Suppressor macrophage (primary cell): ENCODE results near the gene MCTP1.
"Not testable (repeated sequence)": the region's sequence is repeated elsewhere in the genome, so short reads cannot be mapped to it uniquely, and the experiment has no call there.

Source experiments
- DNase-seq, 4 experiments: peaks; one replicate each; pipeline ENCODE4 v3.0.0-alpha.2; 2020 to 2022

The MCTP1 gene

DNA sequence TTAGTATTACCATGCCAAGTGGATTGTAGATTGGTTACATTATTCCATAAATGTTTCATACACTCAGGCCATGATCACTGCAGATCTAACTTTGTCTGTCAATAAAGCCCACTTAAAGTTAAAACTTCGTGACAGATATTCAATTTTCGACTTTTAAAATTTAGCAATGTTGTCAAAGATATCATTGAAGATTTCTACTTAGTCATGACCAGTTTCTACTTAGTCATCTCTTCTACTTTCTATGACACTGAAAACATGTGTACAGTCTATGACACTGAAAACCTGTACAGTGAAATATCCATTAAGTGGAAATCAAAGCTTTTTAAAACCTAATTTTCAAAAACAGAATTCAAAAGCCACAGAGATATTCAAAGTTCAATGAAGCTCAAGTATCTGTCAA, 258.2 kb downstream of the MCTP1 start:
- no peak for DNase-seq

DNA sequence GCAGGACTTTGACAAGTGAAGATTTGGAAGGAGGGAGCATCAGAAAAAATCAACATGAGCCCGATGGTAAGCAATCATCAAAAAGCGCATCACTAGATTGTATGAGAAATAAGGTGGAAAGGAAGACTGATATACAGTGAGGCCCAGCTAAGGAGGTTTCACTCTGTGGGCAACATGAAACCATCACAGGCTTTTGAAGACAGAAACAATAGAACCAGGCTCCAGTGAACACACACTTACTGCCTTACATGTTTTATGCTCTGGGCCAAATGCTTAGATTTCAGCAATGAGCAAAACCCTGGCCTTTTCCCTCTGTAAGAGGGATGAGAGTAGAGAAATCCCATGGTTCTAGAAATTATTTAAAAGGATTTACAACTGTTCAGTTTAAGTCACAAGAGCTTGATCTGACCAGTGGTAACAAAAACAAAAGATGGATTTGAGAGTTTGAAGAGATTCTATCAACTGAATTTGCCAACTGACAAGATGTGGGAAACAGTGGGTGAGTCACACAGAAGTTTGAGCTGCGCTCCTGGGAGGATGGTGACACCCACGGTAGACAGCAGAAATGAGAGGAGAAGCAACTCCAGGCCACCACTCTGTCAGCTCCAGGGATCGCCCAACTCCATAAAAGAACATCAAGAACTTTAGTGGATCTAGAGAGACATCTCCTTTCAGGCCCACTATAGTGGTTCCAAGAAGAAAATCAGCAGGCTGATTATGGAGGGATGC, 261.8 kb downstream of the MCTP1 start:
- DNase-seq: peak; percentile 67 to 81 (median 75)

GRCh38 chr5:95020345-95020744, 264.5 kb downstream of the MCTP1 start:
- DNase-seq: peak in 2 of 4 experiments; percentile 28 to 40

DNA sequence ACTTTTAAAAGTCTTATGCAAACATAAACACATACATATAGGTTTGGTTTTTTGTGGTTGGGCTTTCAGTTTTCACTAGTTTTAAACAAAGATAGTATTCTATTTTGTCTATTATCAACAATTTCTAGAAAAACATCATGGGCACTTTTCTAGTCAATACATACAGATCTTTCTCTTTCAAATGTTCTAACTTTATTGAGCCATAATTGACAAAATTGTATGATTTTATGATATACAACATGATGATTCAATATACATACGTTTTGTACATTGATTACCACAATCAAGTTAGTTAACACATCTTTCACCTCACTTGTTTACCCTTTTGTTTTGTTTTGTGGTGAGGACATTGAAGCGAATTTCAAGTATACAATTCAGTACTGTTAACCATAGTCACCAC, 265.9 kb downstream of the MCTP1 start:
- DNase-seq: no peak

GRCh38 chr5:95018511-95018910, 266.4 kb downstream of the MCTP1 start:
- DNase-seq: no peak

- DNase-seq: no peak
Measured at GRCh38 chr5:95009812-95010211, 275.1 kb downstream of the MCTP1 start.

DNA sequence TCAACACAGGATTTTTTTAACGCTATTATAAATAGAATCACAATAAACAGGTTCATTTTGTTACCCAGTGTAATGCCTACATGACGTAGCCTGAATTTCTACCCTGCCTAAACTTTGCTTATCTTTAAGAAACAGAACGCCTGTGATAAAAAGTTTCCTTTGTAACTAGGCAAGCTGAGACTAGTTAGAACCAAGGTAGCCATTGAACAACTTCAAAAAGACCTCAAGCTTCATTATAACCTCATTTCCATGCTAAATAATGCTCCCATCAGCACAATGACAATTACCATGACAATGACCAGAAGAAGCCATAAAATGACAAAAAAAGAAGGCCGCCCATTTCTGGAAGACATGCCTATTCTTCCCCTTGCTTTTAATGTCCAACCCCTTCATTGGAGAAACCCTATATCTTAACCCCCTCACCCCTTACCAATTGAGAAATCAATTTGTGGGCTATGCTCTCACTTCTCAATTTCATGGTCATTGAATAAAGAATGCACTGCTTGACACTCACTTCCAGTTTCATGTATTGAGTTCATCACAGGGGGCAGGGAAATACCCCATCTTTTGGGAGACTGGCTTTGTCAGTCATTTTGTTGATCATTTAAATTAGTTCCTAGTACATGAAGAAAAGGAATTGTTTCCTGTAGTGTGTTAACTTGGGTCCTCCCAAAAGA, 276.8 kb downstream of the MCTP1 start:
- DNase-seq: no peak

DNA sequence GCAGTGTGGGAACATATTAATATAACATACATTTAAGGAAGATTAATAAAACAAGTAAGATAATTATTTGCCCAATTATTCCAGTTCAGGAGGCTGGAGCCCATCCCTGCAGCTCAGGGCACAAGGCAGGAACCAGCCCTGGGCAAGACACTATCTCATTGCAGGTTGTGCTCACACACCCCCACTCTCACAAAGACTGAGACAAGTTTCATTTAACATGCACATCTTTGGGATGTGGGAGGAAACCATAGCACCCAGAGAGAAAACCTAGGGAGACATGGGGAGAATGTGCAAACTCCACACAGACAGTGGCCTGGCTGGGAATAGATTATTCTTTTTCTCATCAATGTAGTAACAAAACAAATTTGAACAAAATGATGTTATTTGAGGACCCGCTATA, 279.1 kb downstream of the MCTP1 start:
- DNase-seq: no peak

DNA sequence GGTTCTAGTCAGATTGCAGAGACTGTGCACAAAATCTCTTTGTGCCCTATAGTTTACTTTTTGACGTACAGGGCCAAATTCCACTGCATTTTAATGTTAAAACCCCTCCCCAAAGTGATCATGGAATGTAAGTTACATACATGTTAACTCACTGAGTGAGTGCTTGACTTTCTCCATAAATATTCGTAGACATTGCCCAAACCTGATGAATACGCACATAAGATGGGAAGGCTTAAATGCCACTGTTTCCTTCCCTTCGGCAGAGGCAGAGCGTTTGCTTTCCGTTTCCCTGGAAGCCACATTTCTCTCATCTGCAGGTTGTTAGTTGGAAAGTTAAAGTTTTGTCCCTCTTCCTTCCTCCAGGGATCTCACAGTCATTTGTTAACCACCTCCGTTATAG, 286.2 kb downstream of the MCTP1 start:
- no peak for DNase-seq

- not testable (repeated sequence) for DNase-seq
Measured at GRCh38 chr5:94994537-94994936, 290.4 kb downstream of the MCTP1 start.

DNA sequence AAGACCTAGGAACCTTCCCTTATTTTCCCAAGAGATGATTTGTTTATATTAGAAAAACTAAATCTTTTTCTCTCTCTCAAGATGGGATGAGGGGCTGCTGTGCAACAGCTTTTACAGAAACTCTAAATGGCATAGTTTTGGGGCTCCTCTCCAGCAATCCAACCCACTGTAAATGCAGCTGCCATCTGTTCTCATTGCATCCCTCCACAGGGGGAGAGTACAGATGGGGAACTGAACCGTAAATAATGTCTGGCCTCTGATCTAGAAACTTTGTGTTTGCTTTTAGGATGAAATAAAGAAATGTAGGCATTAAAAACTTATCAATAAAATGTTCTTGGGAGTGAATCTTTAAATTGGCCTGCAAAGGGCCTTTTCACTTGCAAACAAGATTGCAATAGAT, 291.4 kb downstream of the MCTP1 start:
- DNase-seq: no peak

DNA sequence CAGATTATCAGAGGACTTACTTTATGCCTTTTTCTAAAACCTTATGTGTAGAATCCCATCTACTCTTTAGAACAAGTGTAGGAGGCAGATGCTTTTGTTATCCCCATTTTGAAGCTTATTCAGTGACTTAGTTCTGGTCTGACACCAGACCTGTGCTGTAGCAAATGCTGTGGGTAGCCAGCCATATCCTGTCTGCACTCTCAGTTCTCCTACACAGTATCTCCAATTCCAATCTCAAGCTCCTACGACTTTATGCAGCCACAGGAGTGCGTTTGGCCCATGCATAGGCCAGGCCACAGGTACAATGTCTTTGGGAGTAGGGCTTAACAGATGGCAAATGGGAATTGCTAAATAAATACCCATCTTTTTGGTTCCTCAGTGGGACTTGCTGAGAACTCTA, 292.6 kb downstream of the MCTP1 start:
- no peak for DNase-seq

DNA sequence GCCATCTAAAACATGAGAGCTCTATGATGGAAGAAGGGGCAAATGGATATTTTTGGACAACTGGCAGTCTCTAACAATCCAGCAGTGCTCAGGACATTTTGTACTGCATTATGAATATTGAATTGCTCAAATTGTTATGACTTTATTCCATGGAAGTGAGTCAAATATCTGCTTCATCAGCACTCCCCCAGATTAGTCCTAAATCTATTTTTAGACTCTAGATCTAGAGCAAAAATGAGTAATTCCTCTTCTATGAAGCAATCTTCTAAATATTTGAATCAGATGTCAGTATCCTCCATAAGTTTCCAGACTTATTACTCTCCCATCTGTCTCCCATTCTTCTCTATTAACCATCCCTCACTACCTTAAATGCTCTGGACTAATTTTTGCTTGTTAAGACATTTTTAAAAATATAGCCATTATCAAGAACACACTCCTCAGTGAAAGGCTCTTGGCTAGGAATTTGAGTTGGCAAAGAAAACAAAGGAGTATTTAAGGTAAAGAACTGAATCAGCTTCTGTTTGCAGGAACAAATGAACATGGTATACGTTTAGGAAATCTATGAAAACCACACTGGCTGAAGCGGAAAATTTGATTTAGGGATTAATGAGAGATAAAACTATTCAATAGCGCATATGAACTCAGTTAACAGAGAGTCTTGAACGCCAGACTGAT, 300.9 kb downstream of the MCTP1 start:
- peak in 3 of 4 experiments; percentile 5 to 61 (median 48) for DNase-seq

DNA sequence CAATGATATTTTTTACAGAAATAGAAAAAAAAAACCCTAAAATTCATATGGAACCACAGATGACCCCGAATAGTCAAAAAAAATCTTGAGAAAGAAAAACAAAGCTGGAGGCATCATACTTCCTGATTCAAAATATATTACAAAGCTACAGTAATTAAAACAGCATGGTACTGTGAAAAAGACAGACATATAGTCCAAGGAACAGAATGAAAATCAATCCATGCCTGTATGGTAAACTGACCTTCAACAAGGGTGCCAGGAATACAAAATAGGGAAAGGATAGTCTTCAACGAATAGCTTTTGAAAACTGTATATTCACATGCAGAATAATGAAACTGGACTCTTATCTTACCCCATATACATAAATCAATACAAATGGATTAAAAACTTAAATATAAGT, 307.5 kb downstream of the MCTP1 start:
- no peak for DNase-seq

GRCh38 chr5:94976853-94977252, 308.0 kb downstream of the MCTP1 start:
- DNase-seq: peak in 2 of 4 experiments; percentile 46 to 52

- DNase-seq: no peak
Measured at GRCh38 chr5:94972268-94972667, 312.6 kb downstream of the MCTP1 start.

- peak in 2 of 4 experiments; percentile 26 to 53 for DNase-seq
Measured at GRCh38 chr5:94969174-94969573, 315.7 kb downstream of the MCTP1 start.

- DNase-seq: peak; percentile 65 to 88 (median 83)
Measured at GRCh38 chr5:94968507-94969095, 316.3 kb downstream of the MCTP1 start.

DNA sequence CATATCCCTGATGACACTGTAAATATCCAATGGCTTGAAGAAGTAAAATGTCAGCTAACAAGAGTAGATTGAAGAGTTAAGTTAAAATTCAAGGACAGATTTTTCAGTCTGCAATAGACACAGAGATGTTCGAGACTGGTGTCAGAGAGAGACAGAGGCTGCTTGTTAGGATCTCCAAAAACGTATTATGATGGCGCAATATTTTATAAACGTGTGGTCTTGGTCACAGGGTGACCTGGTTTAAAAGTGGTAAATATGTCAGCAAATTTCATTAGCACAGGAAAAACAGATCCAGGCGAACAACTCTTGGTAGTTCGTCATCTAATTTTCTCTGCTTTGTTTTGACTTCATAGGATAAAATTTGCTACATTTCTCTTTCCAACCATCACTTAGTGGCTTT, 317.4 kb downstream of the MCTP1 start:
- no peak for DNase-seq

GRCh38 chr5:94959279-94959678, 325.6 kb downstream of the MCTP1 start:
- DNase-seq: not testable (repeated sequence)

GRCh38 chr5:94945656-94946055, 339.2 kb downstream of the MCTP1 start:
- peak; percentile 75 to 90 (median 84) for DNase-seq

DNA sequence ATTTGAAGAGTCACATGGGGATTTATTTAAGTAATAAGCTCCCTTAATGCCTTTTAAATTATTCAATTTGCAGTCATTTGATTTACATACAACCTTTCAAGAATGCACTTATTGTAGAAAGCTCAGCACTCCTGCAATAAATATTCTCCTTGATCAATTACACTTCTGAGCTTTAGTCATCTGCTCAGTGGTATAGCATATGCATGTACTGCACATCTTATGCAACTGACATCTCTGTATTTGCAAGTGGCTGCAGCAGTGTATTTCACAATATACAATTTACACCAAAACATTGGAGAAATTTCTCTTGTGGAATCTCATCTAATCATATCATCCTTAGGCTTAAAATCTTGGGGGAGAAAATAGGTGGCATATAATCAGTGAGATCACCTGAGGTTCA, 340.7 kb downstream of the MCTP1 start:
- peak in 2 of 4 experiments; percentile 15 to 22 for DNase-seq

DNA sequence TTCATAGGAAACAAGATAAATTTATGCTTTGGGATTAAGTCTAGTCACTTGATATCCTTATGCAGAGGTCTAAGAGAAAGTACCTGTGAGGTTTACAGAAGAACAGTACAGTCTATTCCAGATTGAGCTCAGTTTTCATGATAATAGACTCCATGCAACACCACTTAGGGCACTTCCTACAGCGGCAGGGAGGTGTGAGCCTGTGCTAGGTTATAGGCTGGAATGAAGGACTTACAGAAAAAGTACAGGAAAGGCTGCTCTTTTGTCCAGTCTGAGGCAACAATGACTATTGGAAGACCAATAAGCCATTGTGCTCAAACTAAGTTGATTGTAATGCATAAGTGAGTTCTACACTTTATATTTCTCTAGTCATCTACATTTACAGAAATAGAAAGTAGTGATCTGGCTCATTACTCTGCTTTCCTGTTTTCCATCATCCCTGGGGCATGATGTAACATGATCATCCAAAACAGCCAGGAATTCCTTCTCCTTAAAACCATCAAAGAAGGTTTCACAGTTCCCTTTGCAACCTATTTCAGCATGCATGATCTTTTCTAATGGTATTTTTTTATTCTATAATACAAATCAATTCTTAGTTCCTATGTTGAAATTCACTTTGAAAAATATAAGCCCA, 343.7 kb downstream of the MCTP1 start:
- DNase-seq: no peak
